ENCODE data around the gene LRP5.

Gene LRP5

GRCh38 chr11:68347345-68347744, 35.0 kb downstream of the LRP5 start:
- no peak for DNase-seq (ENCODE audit: low read depth)

- no peak for DNase-seq (ENCODE audit: low read depth)
Measured at GRCh38 chr11:68347841-68348240, 35.5 kb downstream of the LRP5 start.

GRCh38 chr11:68349461-68350249, 37.3 kb downstream of the LRP5 start:
- DNase-seq (ENCODE audit: low read depth), result peak; percentile 25

GRCh38 chr11:68350759-68351449, 38.5 kb downstream of the LRP5 start:
- no peak for DNase-seq (ENCODE audit: low read depth)

- peak; percentile 6 for DNase-seq (ENCODE audit: low read depth)
Measured at GRCh38 chr11:68351450-68352275, 39.3 kb downstream of the LRP5 start.

- DNase-seq (ENCODE audit: low read depth), result peak; percentile 21
Measured at GRCh38 chr11:68352591-68352990, 40.2 kb downstream of the LRP5 start.

- no peak for DNase-seq (ENCODE audit: low read depth)
Measured at GRCh38 chr11:68353118-68353517, 40.7 kb downstream of the LRP5 start.

DNA sequence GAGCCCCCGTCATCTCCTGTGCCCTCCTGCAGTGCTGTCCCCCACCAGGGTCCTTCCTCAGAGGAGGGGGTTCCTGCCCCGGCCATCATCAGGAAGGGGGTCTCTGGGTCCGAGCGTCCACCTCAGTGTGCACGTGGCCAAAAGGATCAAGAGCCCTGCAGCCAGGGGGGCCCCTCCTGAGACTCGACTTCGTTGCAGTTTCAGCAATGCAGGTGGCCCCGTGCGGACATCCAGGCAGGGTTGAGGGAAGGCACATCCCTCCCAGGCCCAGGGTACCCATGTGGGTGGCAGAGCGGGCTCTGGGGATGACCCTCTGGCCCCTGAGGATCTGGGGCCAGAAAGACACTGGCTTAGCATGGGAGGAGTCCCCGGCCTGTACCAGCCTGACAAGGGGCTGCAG, 41.3 kb downstream of the LRP5 start:
- DNase-seq (ENCODE audit: low read depth), result no peak

- DNase-seq (ENCODE audit: low read depth), result peak; percentile 94
Measured at GRCh38 chr11:68354148-68354872, 41.9 kb downstream of the LRP5 start.

DNA sequence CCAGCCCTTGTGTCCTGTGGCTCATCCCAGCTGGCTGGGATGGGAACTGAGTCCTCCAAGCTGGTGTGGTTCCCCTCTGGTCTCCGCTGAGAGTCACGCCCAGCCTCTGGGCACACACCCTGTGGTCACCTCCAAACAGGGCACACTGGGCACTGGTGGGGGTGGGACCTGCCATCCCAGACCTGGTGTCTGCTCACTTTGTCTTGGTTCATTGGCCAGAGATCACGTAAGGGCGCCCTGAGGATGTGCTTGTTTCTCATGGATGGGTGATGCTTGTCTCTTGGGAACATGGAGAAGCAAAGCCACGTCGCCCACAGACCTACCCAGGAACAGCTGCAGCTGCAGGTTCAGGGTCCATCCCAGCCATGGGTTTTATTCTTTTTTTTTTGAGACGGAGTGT, 43.1 kb downstream of the LRP5 start:
- no peak for DNase-seq (ENCODE audit: low read depth)

DNA sequence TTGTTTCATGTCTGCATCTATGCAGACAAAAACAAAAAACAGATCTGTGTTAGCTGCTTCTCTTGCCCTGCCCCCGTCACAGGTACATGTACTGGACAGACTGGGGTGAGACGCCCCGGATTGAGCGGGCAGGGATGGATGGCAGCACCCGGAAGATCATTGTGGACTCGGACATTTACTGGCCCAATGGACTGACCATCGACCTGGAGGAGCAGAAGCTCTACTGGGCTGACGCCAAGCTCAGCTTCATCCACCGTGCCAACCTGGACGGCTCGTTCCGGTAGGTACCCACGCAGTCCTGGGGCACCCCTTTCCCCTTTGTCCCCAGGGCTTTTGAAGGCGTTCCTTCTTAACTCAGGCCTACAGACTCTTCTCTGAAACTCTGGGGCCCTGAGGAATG, 45.2 kb downstream of the LRP5 start:
- no peak for DNase-seq (ENCODE audit: low read depth)

DNA sequence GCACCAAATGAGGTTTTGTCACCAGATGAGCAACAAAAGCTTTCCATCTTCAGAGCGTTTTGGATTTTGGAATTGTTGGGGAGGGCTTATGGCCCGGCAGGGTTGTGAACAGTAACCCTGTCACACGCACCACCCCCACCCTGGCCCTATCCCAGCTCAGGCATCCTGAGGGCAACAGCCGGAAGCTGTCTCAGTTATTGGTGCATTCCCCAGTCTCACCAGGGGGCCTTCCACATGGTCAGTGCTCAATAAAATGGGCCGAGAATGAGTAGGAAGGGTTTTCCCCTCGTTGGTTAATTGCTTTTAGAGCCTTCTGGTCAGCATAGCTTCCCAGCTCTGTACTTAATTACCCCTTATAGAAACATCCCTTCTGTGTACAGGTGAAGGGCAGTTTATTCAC, 46.0 kb downstream of the LRP5 start:
- no peak for DNase-seq (ENCODE audit: low read depth)

- DNase-seq (ENCODE audit: low read depth), result no peak
Measured at GRCh38 chr11:68361702-68362101, 49.3 kb downstream of the LRP5 start.

DNA sequence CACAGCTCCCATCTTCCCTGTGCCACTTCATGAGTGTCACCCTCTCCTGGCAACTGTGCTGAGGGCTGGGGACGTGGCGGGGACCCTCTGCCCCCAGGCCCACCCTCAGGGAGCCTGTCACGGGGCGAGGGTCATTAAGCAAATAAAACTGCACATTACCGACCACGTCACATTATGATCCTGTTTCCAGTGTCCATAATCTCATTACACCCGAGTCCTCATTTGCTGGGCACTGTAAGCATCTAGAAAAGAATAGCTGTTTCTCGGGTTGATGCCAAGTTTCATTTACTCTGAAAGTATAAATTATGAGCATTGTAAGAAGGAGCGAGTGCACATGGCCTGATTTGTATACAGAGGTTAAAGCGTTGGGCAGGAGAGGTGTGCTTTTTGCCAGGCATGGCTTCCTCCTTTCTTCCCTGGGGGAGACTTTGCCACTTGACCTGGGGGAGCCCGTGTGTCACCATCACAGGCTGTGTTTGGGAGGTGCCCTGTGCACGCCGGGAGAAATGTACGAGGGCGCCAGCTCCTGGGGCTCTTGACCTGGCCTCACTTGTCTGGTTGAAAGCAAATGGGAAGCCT, 50.5 kb downstream of the LRP5 start:
- DNase-seq (ENCODE audit: low read depth), result no peak

DNA sequence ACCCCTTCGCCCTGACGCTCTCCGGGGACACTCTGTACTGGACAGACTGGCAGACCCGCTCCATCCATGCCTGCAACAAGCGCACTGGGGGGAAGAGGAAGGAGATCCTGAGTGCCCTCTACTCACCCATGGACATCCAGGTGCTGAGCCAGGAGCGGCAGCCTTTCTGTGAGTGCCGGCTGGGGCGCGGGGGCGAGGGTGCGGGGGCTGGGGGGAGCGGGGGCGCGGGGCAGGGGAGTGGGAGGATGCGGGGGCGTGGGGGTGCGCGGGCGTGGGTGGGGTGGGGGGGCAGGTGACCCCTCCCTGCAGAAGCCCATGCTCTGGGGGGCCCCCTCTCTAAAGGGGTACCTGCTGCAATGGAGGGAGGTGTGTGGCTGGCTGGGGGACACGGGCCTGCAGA, 51.4 kb downstream of the LRP5 start:
- no peak for DNase-seq (ENCODE audit: low read depth)

DNA sequence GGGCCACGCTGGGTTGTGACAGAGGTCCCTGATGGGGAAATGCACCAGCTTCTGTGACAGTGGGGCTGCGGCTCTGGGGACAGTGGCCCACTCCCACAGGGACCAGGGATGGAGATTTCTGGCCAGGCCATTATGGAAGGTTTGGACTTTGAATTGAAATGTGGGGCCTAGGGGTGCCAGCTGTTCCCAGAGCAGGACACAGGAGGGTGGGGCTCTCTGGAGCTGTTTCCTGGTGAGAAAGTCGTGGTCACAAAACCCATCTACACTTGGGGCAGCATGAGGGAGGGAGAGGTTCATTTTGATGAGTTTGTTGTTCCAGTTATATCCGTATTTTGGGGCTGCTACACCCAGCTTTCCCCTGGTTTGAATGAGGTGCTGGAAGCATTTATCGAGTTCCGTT, 52.2 kb downstream of the LRP5 start:
- no peak for DNase-seq (ENCODE audit: low read depth)

GRCh38 chr11:68365943-68366435, 53.6 kb downstream of the LRP5 start:
- DNase-seq (ENCODE audit: low read depth), result no peak

GRCh38 chr11:68367252-68367651, 54.9 kb downstream of the LRP5 start:
- DNase-seq (ENCODE audit: low read depth), result no peak

DNA sequence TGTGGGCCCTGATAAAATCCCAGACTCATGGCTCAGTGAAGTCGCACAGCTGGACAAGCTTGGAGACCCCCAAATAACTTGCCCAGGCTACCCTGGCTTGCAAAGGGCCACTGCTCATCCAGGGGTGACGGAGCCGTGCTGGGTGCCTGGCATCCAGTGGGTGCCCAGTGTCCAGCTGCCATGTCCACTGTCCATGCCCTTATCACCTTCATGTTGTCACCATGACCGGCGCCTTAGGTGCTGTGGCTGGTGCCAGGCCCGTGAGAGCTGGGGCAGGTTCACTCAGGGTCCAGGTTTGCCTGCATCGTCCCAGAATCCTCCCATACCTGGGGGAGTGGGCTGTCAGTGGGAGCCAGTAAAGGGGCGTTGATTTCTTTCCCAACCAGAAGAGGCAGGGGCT, 57.4 kb downstream of the LRP5 start:
- DNase-seq (ENCODE audit: low read depth), result no peak

- peak; percentile 11 for DNase-seq (ENCODE audit: low read depth)
Measured at GRCh38 chr11:68370211-68371111, 58.1 kb downstream of the LRP5 start.

Measured in amniotic epithelial cell (primary cell).